H9 (cell line): Measurements from ENCODE around the gene COA4. TPM values are rescaled to one million over a fixed set of nuclear protein-coding genes. Genes with fewer than 3 reads are reported as not detected.
A peak's percentile ranks its signal among the peaks of the same experiment; 100 is the strongest.

Source experiments
- DNase-seq: peaks from one replicate; pipeline ENCODE4 v3.0.0-alpha.2; 2017
- H2AFZ ChIP-seq: one replicate; pipeline ENCODE4 v1.6.1; 2013; ENCODE audit warnings: mild to moderate bottlenecking, low read length, control low read depth, moderate library complexity
- H2AK5ac ChIP-seq: 2 replicates; pipeline ENCODE4 v1.6.1; 2013; ENCODE audit warnings: low read length, control low read depth, mixed read lengths; ENCODE audit not compliant: insufficient read length
- H2BK120ac ChIP-seq: one replicate; pipeline ENCODE4 v1.6.1; 2013; ENCODE audit warnings: low read depth, mild to moderate bottlenecking, low read length, control low read depth, inconsistent platforms; ENCODE audit not compliant: poor library complexity, severe bottlenecking
- H2BK12ac ChIP-seq: 2 replicates; pipeline ENCODE4 v1.6.1; 2013; ENCODE audit warnings: low read length, control low read depth, mixed read lengths, low read depth; ENCODE audit not compliant: insufficient read length
- H2BK15ac ChIP-seq: 2 replicates; pipeline ENCODE4 v1.6.1; 2013; ENCODE audit warnings: low read depth, low read length, control low read depth
- H2BK20ac ChIP-seq: one replicate; pipeline ENCODE4 v1.6.1; 2013; ENCODE audit warnings: low read depth, mild to moderate bottlenecking, low read length, control low read depth, inconsistent platforms; ENCODE audit not compliant: poor library complexity, severe bottlenecking
- H2BK5ac ChIP-seq: 2 replicates; pipeline ENCODE4 v1.6.1; 2013; ENCODE audit warnings: low read length, control low read depth, mixed read lengths; ENCODE audit not compliant: insufficient read length
- H3K14ac ChIP-seq: 2 replicates; pipeline ENCODE4 v1.6.1; 2013; ENCODE audit warnings: low read length, control low read depth; ENCODE audit not compliant: insufficient read depth
- H3K18ac ChIP-seq: 2 replicates; pipeline ENCODE4 v1.6.1; 2013; ENCODE audit warnings: low read depth, mild to moderate bottlenecking, mixed read lengths, low read length, control low read depth; ENCODE audit not compliant: insufficient read length
- H3K23ac ChIP-seq: 2 replicates; pipeline ENCODE4 v1.6.1; 2013; ENCODE audit warnings: low read length, control low read depth, mixed read lengths, low read depth; ENCODE audit not compliant: insufficient read length
- H3K23me2 ChIP-seq: 2 replicates; pipeline ENCODE4 v1.6.1; 2013; ENCODE audit warnings: low read depth, mild to moderate bottlenecking, mixed read lengths, low read length, control low read depth; ENCODE audit not compliant: insufficient read length, poor library complexity, severe bottlenecking
- H3K27ac ChIP-seq: 2 replicates; pipeline ENCODE4 v1.5.1; 2013; ENCODE audit warnings: low read length, control low read depth, mixed read lengths, low read depth; ENCODE audit not compliant: insufficient read length
- H3K27me3 ChIP-seq: 2 replicates; pipeline ENCODE4 v1.6.1; 2013; ENCODE audit warnings: low read length, control low read depth, inconsistent platforms; ENCODE audit not compliant: insufficient read depth
- H3K4ac ChIP-seq: 2 replicates; pipeline ENCODE4 v1.6.1; 2013; ENCODE audit warnings: low read depth, mild to moderate bottlenecking, control low read depth, inconsistent platforms, low read length, moderate library complexity
- H3K4me1 ChIP-seq: 2 replicates; pipeline ENCODE4 v1.6.1; 2013; ENCODE audit warnings: low read length, control low read depth, inconsistent platforms; ENCODE audit not compliant: insufficient read depth
- H3K4me2 ChIP-seq: 2 replicates; pipeline ENCODE4 v1.6.1; 2013; ENCODE audit warnings: low read length, control low read depth, mixed read lengths; ENCODE audit not compliant: insufficient read length, insufficient read depth
- H3K56ac ChIP-seq: 2 replicates; pipeline ENCODE4 v1.6.1; 2013; ENCODE audit warnings: low read depth, mild to moderate bottlenecking, mixed read lengths, low read length, control low read depth; ENCODE audit not compliant: insufficient read length
- H3K79me1 ChIP-seq: 2 replicates; pipeline ENCODE4 v1.6.1; 2013; ENCODE audit warnings: low read depth, mild to moderate bottlenecking, moderate library complexity, low read length, control low read depth, inconsistent platforms; ENCODE audit not compliant: insufficient read depth, poor library complexity, severe bottlenecking
- H3K79me2 ChIP-seq: 2 replicates; pipeline ENCODE4 v1.6.1; 2013; ENCODE audit warnings: low read length, control low read depth, inconsistent platforms; ENCODE audit not compliant: insufficient read depth
- H3K9ac ChIP-seq: 2 replicates; pipeline ENCODE4 v1.6.1; 2013; ENCODE audit warnings: low read length, control low read depth, mixed read lengths; ENCODE audit not compliant: insufficient read length; ENCODE audit errors: extremely low read depth
- H3K9me3 ChIP-seq: one replicate; pipeline ENCODE4 v1.6.1; 2013; ENCODE audit warnings: low read depth, low read length, inconsistent platforms; ENCODE audit not compliant: control insufficient read depth
- H3T11ph ChIP-seq: one replicate; pipeline ENCODE4 v1.6.1; 2013; ENCODE audit warnings: mild to moderate bottlenecking, low read length, control low read depth, inconsistent platforms
- H4K20me1 ChIP-seq: one replicate; pipeline ENCODE4 v1.6.1; 2013; ENCODE audit not compliant: control insufficient read depth, insufficient read length, insufficient read depth
- H4K5ac ChIP-seq: 2 replicates; pipeline ENCODE4 v1.6.1; 2013; ENCODE audit warnings: low read depth, mild to moderate bottlenecking, mixed read lengths, low read length, control low read depth; ENCODE audit not compliant: insufficient read length
- H4K8ac ChIP-seq: replicated peaks from 2 replicates; pipeline ENCODE4 v1.6.1; 2013; ENCODE audit warnings: low read length, control low read depth, mixed read lengths, low read depth; ENCODE audit not compliant: insufficient read length
- H4K91ac ChIP-seq: 2 replicates; pipeline ENCODE4 v1.6.1; 2013; ENCODE audit warnings: low read depth, mild to moderate bottlenecking, moderate library complexity, mixed read lengths, low read length, control low read depth; ENCODE audit not compliant: insufficient read length
- H3K27ac Mint-ChIP-seq, 3 experiments: 2 replicates in 2 of 3; 3 replicates in 1 of 3; pipeline ENCODE4 v1.8.0; 2020 to 2021; ENCODE audit warnings: mixed read lengths in 3 of 3, mild to moderate bottlenecking in 1 of 3, moderate library complexity in 1 of 3
- H3K27me3 Mint-ChIP-seq: 2 replicates; pipeline ENCODE4 v1.8.0; 2021; ENCODE audit warnings: low read depth, mild to moderate bottlenecking, moderate library complexity, mixed read lengths
- H3K36me3 Mint-ChIP-seq, 3 experiments: 2 replicates in 2 of 3; 3 replicates in 1 of 3; pipeline ENCODE4 v1.8.0; 2020 to 2021; ENCODE audit warnings: low read depth in 3 of 3, mixed read lengths in 3 of 3; ENCODE audit not compliant: insufficient read depth in 1 of 3
- H3K4me1 Mint-ChIP-seq, 2 experiments: 2 replicates each; pipeline ENCODE4 v1.8.0; 2020; ENCODE audit warnings: mixed read lengths in 2 of 2
- H3K4me3 Mint-ChIP-seq, 2 experiments: 2 replicates in 1 of 2; 3 replicates in 1 of 2; pipeline ENCODE4 v1.8.0; 2020 to 2021; ENCODE audit warnings: mild to moderate bottlenecking in 2 of 2, mixed read lengths in 2 of 2, moderate library complexity in 1 of 2
- H3K9me3 Mint-ChIP-seq, 2 experiments: 2 replicates in 1 of 2; 3 replicates in 1 of 2; pipeline ENCODE4 v1.8.0; 2020; ENCODE audit warnings: mild to moderate bottlenecking in 2 of 2, mixed read lengths in 2 of 2, moderate library complexity in 1 of 2
- total RNA-seq: library from RNA; stranded (reverse); gene quantifications from 2 replicates; pipeline ENCODE4 v1.2.1, GENCODE V29; 2021
- TF ChIP-seq, protein P1 (sequence below): fragments of 200-600 bp; sonication (generic); conservative IDR thresholded peaks from 3 replicates; pipeline ENCODE4 v1.8.0; 2021; ENCODE audit warnings: antibody characterized with exemption, mild to moderate bottlenecking

The COA4 gene
- total RNA-seq, 1 experiment from 2014 or later, result 116 TPM

- Histone ChIP-seq H3K56ac (no peak overlapping the region), H3K4me1 (0 out of 2 replicates have a peak, but pooled peaks cover 4% of the 10 kb centered on the region), H2BK5ac (no peak overlapping the region), H2BK15ac (no peak overlapping the region), H3K9me3 (no peaks in the 10 kb centered on the region), H4K91ac (no peak overlapping the region), H3K27me3 (no peaks in the 10 kb centered on the region), H3K23ac (no peak overlapping the region), H3K27ac (no peak overlapping the region), H3K79me1 (no peaks in the 10 kb centered on the region), H4K20me1 (no peaks in the 10 kb centered on the region), H2BK12ac (no peak overlapping the region), H2BK120ac (no peak overlapping the region), H2AFZ (no peak overlapping the region), H2AK5ac (no peak overlapping the region), H3K18ac (no peak overlapping the region), H4K5ac (no peak overlapping the region), H2BK20ac (no peak overlapping the region), H3K79me2 (no peaks in the 10 kb centered on the region), H3K4ac (no peak overlapping the region), H3T11ph (no peak overlapping the region), H3K14ac (no peak overlapping the region), H4K8ac (no peak overlapping the region), H3K4me2 (no peak overlapping the region), H3K23me2 (no peaks in the 10 kb centered on the region), H3K9ac (no peak overlapping the region)
- Mint-ChIP-seq H3K27me3 (no peaks in the 10 kb centered on the region), H3K27ac (peak overlapping the region in 1 of 3 experiments; percentile 79; a peak in 3 of 7 replicates), H3K4me3 (no peak overlapping the region), H3K4me1 (peaks cover 8 to 13% of the 10 kb centered on the region in 2 experiments), H3K9me3 (no peaks in the 10 kb centered on the region), H3K36me3 (peaks cover 0 to 9% (median 4%) of the 10 kb centered on the region in 3 experiments; a peak in 3 of 7 replicates)
- TF ChIP-seq, protein P1, sequence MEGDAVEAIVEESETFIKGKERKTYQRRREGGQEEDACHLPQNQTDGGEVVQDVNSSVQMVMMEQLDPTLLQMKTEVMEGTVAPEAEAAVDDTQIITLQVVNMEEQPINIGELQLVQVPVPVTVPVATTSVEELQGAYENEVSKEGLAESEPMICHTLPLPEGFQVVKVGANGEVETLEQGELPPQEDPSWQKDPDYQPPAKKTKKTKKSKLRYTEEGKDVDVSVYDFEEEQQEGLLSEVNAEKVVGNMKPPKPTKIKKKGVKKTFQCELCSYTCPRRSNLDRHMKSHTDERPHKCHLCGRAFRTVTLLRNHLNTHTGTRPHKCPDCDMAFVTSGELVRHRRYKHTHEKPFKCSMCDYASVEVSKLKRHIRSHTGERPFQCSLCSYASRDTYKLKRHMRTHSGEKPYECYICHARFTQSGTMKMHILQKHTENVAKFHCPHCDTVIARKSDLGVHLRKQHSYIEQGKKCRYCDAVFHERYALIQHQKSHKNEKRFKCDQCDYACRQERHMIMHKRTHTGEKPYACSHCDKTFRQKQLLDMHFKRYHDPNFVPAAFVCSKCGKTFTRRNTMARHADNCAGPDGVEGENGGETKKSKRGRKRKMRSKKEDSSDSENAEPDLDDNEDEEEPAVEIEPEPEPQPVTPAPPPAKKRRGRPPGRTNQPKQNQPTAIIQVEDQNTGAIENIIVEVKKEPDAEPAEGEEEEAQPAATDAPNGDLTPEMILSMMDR, result no peak
- no peak for DNase-seq
Observed at GRCh38 chr11:73839123-73839457, 37.6 kb downstream of the COA4 start.
